PC-3 (cell line): ENCODE results near the gene DNAI4. TPM values are rescaled to one million over a fixed set of nuclear protein-coding genes. Genes with fewer than 3 reads are reported as not detected.

Experiments used
- ATAC-seq: fragments of 200-7000 bp; cut with Tn5 transposase; 2 replicates; pipeline ENCODE4 v1.9.1; 2020; ENCODE audit warnings: mild to moderate bottlenecking, moderate library complexity
- BruUV-seq: library from RNA; stranded (reverse); fragments of 400-500 nt; replicated peaks from 2 replicates; lab custom pipeline; 2021; lab: Mats Ljungman, UMichigan
- CTCF ChIA-PET: fragments of 300-600 bp; sonication (Branson Sonifier 250); formaldehyde crosslinking; loops from one replicate; lab custom pipeline; 2022; ENCODE audit warnings: antibody characterized with exemption; lab: Charles Lee
- POLR2A ChIA-PET: fragments of 300-600 bp; sonication (Branson Sonifier 250); formaldehyde crosslinking; loops from one replicate; lab custom pipeline; 2022; ENCODE audit warnings: antibody characterized with exemption; ENCODE audit not compliant: unreplicated experiment; lab: Charles Lee
- DNase-seq: peaks from one replicate; pipeline ENCODE4 v3.0.0-alpha.2; 2015
- H2AFZ ChIP-seq: fragments of 300-600 bp; sonication (generic); 2 replicates; pipeline ENCODE4 v1.6.0; 2016; ENCODE audit warnings: antibody characterized with exemption, low read length
- H3F3A ChIP-seq: fragments of 300-600 bp; sonication (generic); one replicate; pipeline ENCODE4 v1.6.0; 2017; ENCODE audit warnings: antibody characterized with exemption, low read length, control low read depth, mild to moderate bottlenecking; ENCODE audit not compliant: unreplicated experiment
- H3K27ac ChIP-seq: fragments of 300-600 bp; sonication (generic); 2 replicates; pipeline ENCODE4 v1.5.1; 2016; ENCODE audit warnings: mild to moderate bottlenecking, low read length
- H3K27me3 ChIP-seq: fragments of 300-600 bp; sonication (generic); 2 replicates; pipeline ENCODE4 v1.6.1; 2016; ENCODE audit warnings: low read length, mixed read lengths
- H3K36me3 ChIP-seq: fragments of 300-600 bp; sonication (generic); 2 replicates; pipeline ENCODE4 v1.6.1; 2016; ENCODE audit warnings: low read depth, mixed run types, low read length, mixed read lengths
- H3K4me1 ChIP-seq: fragments of 300-600 bp; sonication (generic); 2 replicates; pipeline ENCODE4 v1.5.1; 2016; ENCODE audit warnings: low read length; ENCODE audit not compliant: insufficient read depth
- H3K4me2 ChIP-seq: fragments of 300-600 bp; sonication (generic); 2 replicates; pipeline ENCODE4 v1.6.0; 2016; ENCODE audit warnings: low read length
- H3K4me3 ChIP-seq: fragments of 300-600 bp; sonication (generic); 2 replicates; pipeline ENCODE4 v1.5.1; 2016; ENCODE audit warnings: mild to moderate bottlenecking, low read length, mixed read lengths
- H3K79me2 ChIP-seq: fragments of 300-600 bp; sonication (generic); 2 replicates; pipeline ENCODE4 v1.6.1; 2017; ENCODE audit warnings: low read length, mixed read lengths
- H3K9ac ChIP-seq: fragments of 300-600 bp; sonication (generic); 2 replicates; pipeline ENCODE4 v1.6.0; 2016; ENCODE audit warnings: mild to moderate bottlenecking, low read length
- H3K9me2 ChIP-seq: fragments of 300-600 bp; sonication (generic); replicated peaks from 2 replicates; pipeline ENCODE4 v1.6.1; 2016; ENCODE audit warnings: mixed run types, low read length, mixed read lengths
- H3K9me3 ChIP-seq: fragments of 300-600 bp; sonication (generic); 2 replicates; pipeline ENCODE4 v1.6.1; 2016; ENCODE audit warnings: low read length, mixed read lengths
- H4K20me1 ChIP-seq: fragments of 300-600 bp; sonication (generic); 2 replicates; pipeline ENCODE4 v1.6.1; 2016; ENCODE audit warnings: low read length, mixed read lengths
- CTCF ChIP-seq: fragments of 300-600 bp; sonication (generic); conservative IDR thresholded peaks from 2 replicates; pipeline ENCODE4 v1.5.1; 2017; ENCODE audit warnings: antibody characterized with exemption, low read depth, mild to moderate bottlenecking, low read length
- EZH2 ChIP-seq: fragments of 300-600 bp; sonication (generic); IDR thresholded peaks from one replicate; pipeline ENCODE4 v1.6.1; 2017; ENCODE audit warnings: antibody characterized with exemption, mild to moderate bottlenecking, low read length; ENCODE audit not compliant: unreplicated experiment
- EZH2phosphoT487 ChIP-seq: fragments of 300-600 bp; sonication (generic); IDR thresholded peaks from 2 replicates; pipeline ENCODE4 v1.6.1; 2018; ENCODE audit warnings: mild to moderate bottlenecking, antibody characterized with exemption, low read length, borderline replicate concordance
- intact Hi-C: fragments of 100-400 bp; cut with micrococcal nuclease; formaldehyde crosslinking; loops from 2 replicates; pipeline ENCODE4 v1.9.0; 2023
- total RNA-seq: library from RNA; depleted of rRNA; stranded (reverse); fragments of >200 nt; gene quantifications from 2 replicates; pipeline ENCODE4 v1.2.3, GENCODE V29; 2014

Gene DNAI4
- total RNA-seq, 1 experiment from 2014 or later = 1.6 TPM

GRCh38 chr1:66840929-66841328 is 83.7 kb downstream of the DNAI4 start:
- no peaks in the 10 kb centered on the region for H3K9me2 ChIP-seq
- H2AFZ ChIP-seq = no peak overlapping the region
- ATAC-seq (no peak), DNase-seq (no peak)
- H4K20me1 ChIP-seq = no peaks in the 10 kb centered on the region
- TF ChIP-seq EZH2 (no peak), CTCF (no peak), EZH2phosphoT487 (no peak)
- CTCF ChIA-PET = no interaction called here
- H3F3A ChIP-seq = no peaks in the 10 kb centered on the region
- no peaks in the 10 kb centered on the region for H3K36me3 ChIP-seq
- no peaks in the 10 kb centered on the region for H3K79me2 ChIP-seq
- H3K9me3 ChIP-seq = no peaks in the 10 kb centered on the region
- H3K4me1 ChIP-seq = no peaks in the 10 kb centered on the region
- no peaks in the 10 kb centered on the region for H3K27me3 ChIP-seq
- H3K4me2 ChIP-seq = no peak overlapping the region
- intact Hi-C loops = no loop called here
- H3K4me3 ChIP-seq = no peak overlapping the region
- no TSS peak for BruUV-seq
- no peak overlapping the region for H3K9ac ChIP-seq
- POLR2A ChIA-PET = no interaction called here
- H3K27ac ChIP-seq = no peak overlapping the region

GRCh38 chr1:66834926-66835325 is 89.7 kb downstream of the DNAI4 start:
- Histone ChIP-seq H3K79me2 (no peaks in the 10 kb centered on the region), H3K9ac (no peak overlapping the region), H3K9me2 (no peaks in the 10 kb centered on the region), H3K27ac (no peak overlapping the region), H3F3A (no peaks in the 10 kb centered on the region), H3K4me3 (no peak overlapping the region), H3K9me3 (no peaks in the 10 kb centered on the region), H2AFZ (no peak overlapping the region), H3K27me3 (no peaks in the 10 kb centered on the region), H3K36me3 (no peaks in the 10 kb centered on the region), H3K4me2 (no peak overlapping the region), H3K4me1 (no peaks in the 10 kb centered on the region), H4K20me1 (no peaks in the 10 kb centered on the region)
- no peak for TF ChIP-seq EZH2
- no peak for TF ChIP-seq EZH2phosphoT487
- TF ChIP-seq CTCF = no peak
- BruUV-seq = no TSS peak
- DNase-seq (peak; percentile 38), ATAC-seq (peak; percentile 37; the same call in 1 of the 2 replicates)
- ChIA-PET POLR2A (no interaction called here), CTCF (no interaction called here)
- intact Hi-C loops = no loop called here

- H4K20me1 ChIP-seq = no peaks in the 10 kb centered on the region
- ATAC-seq (no peak), DNase-seq (no peak)
- ChIA-PET POLR2A (no interaction called here), CTCF (no interaction called here)
- no peak overlapping the region for H2AFZ ChIP-seq
- H3K27me3 ChIP-seq = no peaks in the 10 kb centered on the region
- H3K9me3 ChIP-seq = no peaks in the 10 kb centered on the region
- no peak overlapping the region for H3K27ac ChIP-seq
- no peak overlapping the region for H3K4me2 ChIP-seq
- H3K79me2 ChIP-seq = no peaks in the 10 kb centered on the region
- H3K9ac ChIP-seq = no peak overlapping the region
- H3K36me3 ChIP-seq = no peaks in the 10 kb centered on the region
- BruUV-seq = no TSS peak
- H3K4me1 ChIP-seq = no peaks in the 10 kb centered on the region
- TF ChIP-seq EZH2phosphoT487 (no peak), CTCF (no peak)
- H3F3A ChIP-seq = no peaks in the 10 kb centered on the region
- H3K4me3 ChIP-seq = no peak overlapping the region
- intact Hi-C loops = no loop called here
- no peaks in the 10 kb centered on the region for H3K9me2 ChIP-seq
Measured at GRCh38 chr1:66833112-66833511, 91.5 kb downstream of the DNAI4 start.
